Upper lobe of left lung (tissue), 6 donors: ENCODE data around the gene ZBTB8A. TPM values are rescaled to one million over a fixed set of nuclear protein-coding genes. Genes with fewer than 3 reads are reported as not detected.

Source experiments
- ATAC-seq, 2 donors: fragments of 200-7000 bp; cut with Tn5 transposase; one replicate each; pipeline ENCODE4 v1.9.1; 2022; ENCODE audit warnings: mild to moderate bottlenecking in 2 of 2, moderate library complexity in 2 of 2; ENCODE audit not compliant: low FRiP score in 2 of 2
- DNase-seq, 2 donors: peaks; one replicate each; pipeline ENCODE4 v3.0.0-alpha.2; 2019 to 2020
- H3K27ac ChIP-seq, 4 donors: fragments of 200-600 bp; sonication (generic); one replicate each; pipeline ENCODE4 v1.5.1; 2016 to 2019
- H3K27me3 ChIP-seq, 4 donors: fragments of 200-600 bp; sonication (generic); one replicate each; pipeline ENCODE4 v1.5.1; 2017 to 2019
- H3K36me3 ChIP-seq, 4 donors: fragments of 200-600 bp; sonication (generic); one replicate each; pipeline ENCODE4 v1.5.1; 2016 to 2019
- H3K4me1 ChIP-seq, 4 donors: fragments of 200-600 bp; sonication (generic); one replicate each; pipeline ENCODE4 v1.5.1; 2018 to 2019
- H3K4me3 ChIP-seq, 4 donors: fragments of 200-600 bp; sonication (generic); one replicate each; pipeline ENCODE4 v1.5.1; 2017 to 2019; ENCODE audit warnings: mild to moderate bottlenecking in 2 of 4, moderate library complexity in 1 of 4
- H3K9me3 ChIP-seq, 4 donors: fragments of 200-600 bp; sonication (generic); one replicate each; pipeline ENCODE4 v1.5.1; 2018 to 2019
- CTCF ChIP-seq, 6 experiments: fragments of 450-650 bp in 4 of 6; fragments of 200-600 bp in 2 of 6; sonication (generic) in 2 of 6; IDR thresholded peaks; one replicate each; pipeline ENCODE4 v1.5.1; 2016 to 2019; ENCODE audit warnings: antibody characterized with exemption in 6 of 6
- EP300 ChIP-seq, 4 donors: sonication (generic); formaldehyde crosslinking; IDR thresholded peaks; one replicate each; pipeline ENCODE4 v1.5.1; 2017; ENCODE audit warnings: antibody characterized with exemption in 4 of 4, control low read depth in 2 of 4
- POLR2A ChIP-seq, 4 donors: fragments of 450-650 bp; IDR thresholded peaks; one replicate each; pipeline ENCODE4 v1.5.1; 2016 to 2017; ENCODE audit warnings: antibody characterized with exemption in 4 of 4, mild to moderate bottlenecking in 2 of 4
- POLR2AphosphoS5 ChIP-seq, 2 donors: sonication (generic); formaldehyde crosslinking; IDR thresholded peaks; one replicate each; pipeline ENCODE4 v1.5.1; 2017; ENCODE audit warnings: antibody characterized with exemption in 2 of 2
- WGBS, 2 donors: methylation state at CpG; one replicate each; pipeline ENCODE4 v1.1.5; 2017 to 2018; 5-methylcytosine and 5-hydroxymethylcytosine counted together
- total RNA-seq, 6 donors: library from RNA; depleted of rRNA in 4 of 6; stranded (reverse); fragments of >200 nt in 4 of 6; gene quantifications; one replicate each; pipeline versions ENCODE4 v1.1.0 to v1.2.1, GENCODE V29; 2016 to 2021
- donor health status: DM: no; HTN: no; CAD: no; lungs with moderate emphysema.
- donor health status: DM: no; HTN: yes; CAD: no; lungs with severe emphysema.

The ZBTB8A gene
- total RNA-seq, 6 donors from 2014 or later, result 5.1 to 12.0 (median 6.4) TPM

- 12 to 16% methylated on average over 11 to 30 of the region's 35 CpGs for WGBS, 2 donors
- H3K36me3 ChIP-seq, result no peaks in the 10 kb centered on the region
- H3K4me1 ChIP-seq, result peaks cover 4 to 10% (median 7%) of the 10 kb centered on the region in 4 donors
- H3K9me3 ChIP-seq, result no peaks in the 10 kb centered on the region
- no peaks in the 10 kb centered on the region for H3K27me3 ChIP-seq
- ATAC-seq (peak; percentile 100), DNase-seq (peak; percentile 95 to 97)
- peak overlapping the region; percentile 10 to 54 (median 45) for H3K4me3 ChIP-seq
- TF ChIP-seq EP300 (IDR thresholded peaks at IDR 0.05) (no peak), POLR2A (IDR thresholded peaks at IDR 0.05) (peak in 3 of 4 donors; percentile 7 to 73 (median 49)), POLR2AphosphoS5 (IDR thresholded peaks at IDR 0.05) (peak in 1 of 2 donors; percentile 81), CTCF (IDR thresholded peaks at IDR 0.05) (peak in 5 of 6 experiments; percentile 30 to 67 (median 55))
- H3K27ac ChIP-seq, result peak overlapping the region in 3 of 4 donors; percentile 1 to 49 (median 13)
Observed at GRCh38 chr1:32612189-32612881, 73.1 kb downstream of the ZBTB8A start.

GRCh38 chr1:32613472-32613871 lies 74.2 kb downstream of the ZBTB8A start:
- ATAC-seq, result no peak
- H3K4me3 ChIP-seq, result no peak overlapping the region
- TF ChIP-seq POLR2A (IDR thresholded peaks at IDR 0.05) (no peak), EP300 (IDR thresholded peaks at IDR 0.05) (no peak), CTCF (IDR thresholded peaks at IDR 0.05) (no peak), POLR2AphosphoS5 (IDR thresholded peaks at IDR 0.05) (no peak)
- no peak overlapping the region for H3K27ac ChIP-seq
- no peaks in the 10 kb centered on the region for H3K36me3 ChIP-seq
- no peak for DNase-seq
- H3K4me1 ChIP-seq, result peaks cover 4 to 10% (median 7%) of the 10 kb centered on the region in 4 donors
- H3K27me3 ChIP-seq, result no peaks in the 10 kb centered on the region
- H3K9me3 ChIP-seq, result no peaks in the 10 kb centered on the region
- 87 to 97% methylated on average over 5 of the region's 5 CpGs for WGBS, 2 donors

- H3K27me3 ChIP-seq, result no peaks in the 10 kb centered on the region
- H3K36me3 ChIP-seq, result peaks cover 0 to 7% (median 1%) of the 10 kb centered on the region in 4 donors
- H3K4me3 ChIP-seq, result no peak overlapping the region
- H3K4me1 ChIP-seq, result no peaks in the 10 kb centered on the region
- no peaks in the 10 kb centered on the region for H3K9me3 ChIP-seq
- DNase-seq (no peak), ATAC-seq (no peak)
- H3K27ac ChIP-seq, result no peak overlapping the region
- TF ChIP-seq EP300 (IDR thresholded peaks at IDR 0.05) (no peak), POLR2A (IDR thresholded peaks at IDR 0.05) (no peak), CTCF (IDR thresholded peaks at IDR 0.05) (no peak), POLR2AphosphoS5 (IDR thresholded peaks at IDR 0.05) (no peak)
- 98% methylated on average over 5 of the region's 5 CpGs for WGBS, 2 donors
Observed at GRCh38 chr1:32618673-32619221, 79.5 kb downstream of the ZBTB8A start.

- Histone ChIP-seq H3K27ac (no peak overlapping the region), H3K4me3 (no peak overlapping the region), H3K27me3 (no peaks in the 10 kb centered on the region), H3K4me1 (no peaks in the 10 kb centered on the region), H3K9me3 (no peaks in the 10 kb centered on the region), H3K36me3 (peaks cover 0 to 7% (median 5%) of the 10 kb centered on the region in 4 donors)
- DNase-seq, result no peak
- no peak for ATAC-seq
- TF ChIP-seq POLR2A (IDR thresholded peaks at IDR 0.05) (no peak), EP300 (IDR thresholded peaks at IDR 0.05) (no peak), POLR2AphosphoS5 (IDR thresholded peaks at IDR 0.05) (no peak), CTCF (IDR thresholded peaks at IDR 0.05) (peak in 1 of 6 experiments; percentile 13)
- 67 to 69% methylated on average over 5 of the region's 5 CpGs for WGBS, 2 donors
Observed at GRCh38 chr1:32619701-32620485, 80.7 kb downstream of the ZBTB8A start.
